ENCODE results near the gene ST6GALNAC3.

GRCh38 chr1:76669624-76670315 lies 595.2 kb downstream of the ST6GALNAC3 start:
- no peak for TF ChIP-seq POLR2A (IDR thresholded peaks at IDR 0.05; ENCODE audit: low read depth, low read length)
- no peak for TF ChIP-seq POLR2AphosphoS5 (IDR thresholded peaks at IDR 0.05; ENCODE audit: low read depth, low read length)
